ENCODE measurements around the gene LRP1B.

Gene LRP1B

GRCh38 chr2:141582213-141582612 is 548.6 kb downstream of the LRP1B start:
- TF ChIP-seq EZH2 (optimal IDR thresholded peaks at IDR 0.05; ENCODE audit: low read depth, low read length) (no peak), EZH2phosphoT487 (IDR thresholded peaks at IDR 0.05; ENCODE audit: low read length) (no peak)
- TF ChIP-seq, protein P1, sequence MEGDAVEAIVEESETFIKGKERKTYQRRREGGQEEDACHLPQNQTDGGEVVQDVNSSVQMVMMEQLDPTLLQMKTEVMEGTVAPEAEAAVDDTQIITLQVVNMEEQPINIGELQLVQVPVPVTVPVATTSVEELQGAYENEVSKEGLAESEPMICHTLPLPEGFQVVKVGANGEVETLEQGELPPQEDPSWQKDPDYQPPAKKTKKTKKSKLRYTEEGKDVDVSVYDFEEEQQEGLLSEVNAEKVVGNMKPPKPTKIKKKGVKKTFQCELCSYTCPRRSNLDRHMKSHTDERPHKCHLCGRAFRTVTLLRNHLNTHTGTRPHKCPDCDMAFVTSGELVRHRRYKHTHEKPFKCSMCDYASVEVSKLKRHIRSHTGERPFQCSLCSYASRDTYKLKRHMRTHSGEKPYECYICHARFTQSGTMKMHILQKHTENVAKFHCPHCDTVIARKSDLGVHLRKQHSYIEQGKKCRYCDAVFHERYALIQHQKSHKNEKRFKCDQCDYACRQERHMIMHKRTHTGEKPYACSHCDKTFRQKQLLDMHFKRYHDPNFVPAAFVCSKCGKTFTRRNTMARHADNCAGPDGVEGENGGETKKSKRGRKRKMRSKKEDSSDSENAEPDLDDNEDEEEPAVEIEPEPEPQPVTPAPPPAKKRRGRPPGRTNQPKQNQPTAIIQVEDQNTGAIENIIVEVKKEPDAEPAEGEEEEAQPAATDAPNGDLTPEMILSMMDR (IDR thresholded peaks at IDR 0.05; ENCODE audit: low read length), result no peak
- no peak overlapping the region for H2AFZ ChIP-seq (ENCODE audit: low read length)
- no peaks in the 10 kb centered on the region for H3K79me2 ChIP-seq (ENCODE audit: low read length)

GRCh38 chr2:141579071-141579470 is 551.7 kb downstream of the LRP1B start:
- no peak for TF ChIP-seq EZH2 (optimal IDR thresholded peaks at IDR 0.05; ENCODE audit: low read depth, low read length)
- TF ChIP-seq, protein P1 (IDR thresholded peaks at IDR 0.05; ENCODE audit: low read length), result no peak
- no peak for TF ChIP-seq EZH2phosphoT487 (IDR thresholded peaks at IDR 0.05; ENCODE audit: low read length)
- DNase-seq, result no peak
- Histone ChIP-seq H4K20me1 (ENCODE audit: insufficient read depth, low read length) (no peaks in the 10 kb centered on the region), H3K27me3 (replicated peaks; ENCODE audit: insufficient read depth, low read length) (no peaks in the 10 kb centered on the region), H3K36me3 (replicated peaks; ENCODE audit: insufficient read depth, low read length) (no peaks in the 10 kb centered on the region), H3F3A (ENCODE audit: insufficient read depth, low read length) (no peaks in the 10 kb centered on the region), H3K4me1 (ENCODE audit: low read length) (no peaks in the 10 kb centered on the region), H3K9me2 (replicated peaks; ENCODE audit: insufficient read depth, low read length) (no peaks in the 10 kb centered on the region), H3K4me3 (ENCODE audit: low read length) (no peak overlapping the region), H2AFZ (ENCODE audit: low read length) (no peak overlapping the region), H3K4me2 (ENCODE audit: low read depth, low read length) (no peak overlapping the region), H3K9ac (ENCODE audit: low read length) (no peak overlapping the region), H3K27ac (ENCODE audit: low read length) (no peak overlapping the region), H3K9me3 (replicated peaks; ENCODE audit: insufficient read depth, low read length) (no peaks in the 10 kb centered on the region), H3K79me2 (ENCODE audit: low read length) (no peaks in the 10 kb centered on the region)

More at GRCh38 chr2:141582213-141582612, 548.6 kb downstream of the LRP1B start:
- Histone ChIP-seq H3K4me2 (ENCODE audit: low read depth, low read length) (no peak overlapping the region), H3F3A (ENCODE audit: insufficient read depth, low read length) (no peaks in the 10 kb centered on the region), H3K4me1 (ENCODE audit: low read length) (no peaks in the 10 kb centered on the region), H3K27ac (ENCODE audit: low read length) (no peak overlapping the region), H3K9ac (ENCODE audit: low read length) (no peak overlapping the region), H3K9me3 (replicated peaks; ENCODE audit: insufficient read depth, low read length) (no peaks in the 10 kb centered on the region), H3K4me3 (ENCODE audit: low read length) (no peak overlapping the region), H3K36me3 (replicated peaks; ENCODE audit: insufficient read depth, low read length) (no peaks in the 10 kb centered on the region), H3K27me3 (replicated peaks; ENCODE audit: insufficient read depth, low read length) (no peaks in the 10 kb centered on the region), H4K20me1 (ENCODE audit: insufficient read depth, low read length) (no peaks in the 10 kb centered on the region), H3K9me2 (replicated peaks; ENCODE audit: insufficient read depth, low read length) (no peaks in the 10 kb centered on the region)
- no peak for DNase-seq

GRCh38 chr2:141570474-141571131 is 560.2 kb downstream of the LRP1B start:
- H3K4me3 ChIP-seq (ENCODE audit: low read length), result no peak overlapping the region
- no peaks in the 10 kb centered on the region for H3K27me3 ChIP-seq (replicated peaks; ENCODE audit: insufficient read depth, low read length)
- H3K4me2 ChIP-seq (ENCODE audit: low read depth, low read length), result no peak overlapping the region
- no peaks in the 10 kb centered on the region for H3K9me3 ChIP-seq (replicated peaks; ENCODE audit: insufficient read depth, low read length)
- no peak overlapping the region for H3K27ac ChIP-seq (ENCODE audit: low read length)
- no peak for DNase-seq
- H3K4me1 ChIP-seq (ENCODE audit: low read length), result no peaks in the 10 kb centered on the region
- no peaks in the 10 kb centered on the region for H3K36me3 ChIP-seq (replicated peaks; ENCODE audit: insufficient read depth, low read length)
- no peaks in the 10 kb centered on the region for H3F3A ChIP-seq (ENCODE audit: insufficient read depth, low read length)
- TF ChIP-seq, protein P1 (IDR thresholded peaks at IDR 0.05; ENCODE audit: low read length), result no peak
- no peak for TF ChIP-seq EZH2phosphoT487 (IDR thresholded peaks at IDR 0.05; ENCODE audit: low read length)
- TF ChIP-seq EZH2 (optimal IDR thresholded peaks at IDR 0.05; ENCODE audit: low read depth, low read length), result no peak
- no peaks in the 10 kb centered on the region for H3K9me2 ChIP-seq (replicated peaks; ENCODE audit: insufficient read depth, low read length)
- no peaks in the 10 kb centered on the region for H4K20me1 ChIP-seq (ENCODE audit: insufficient read depth, low read length)
- H2AFZ ChIP-seq (ENCODE audit: low read length), result no peak overlapping the region
- no peak overlapping the region for H3K9ac ChIP-seq (ENCODE audit: low read length)
- no peaks in the 10 kb centered on the region for H3K79me2 ChIP-seq (ENCODE audit: low read length)
